WTC11 (cell line): ENCODE results near the gene SEPTIN3.

Experiments used
- FOXP1 ChIP-seq: sonication (generic); formaldehyde crosslinking; IDR thresholded peaks from 2 replicates; pipeline ENCODE4 v1.8.0; 2022; ENCODE audit warnings: missing genetic modification reagents, mild to moderate bottlenecking, moderate library complexity, borderline replicate concordance
- JUN ChIP-seq: sonication (generic); formaldehyde crosslinking; IDR thresholded peaks from 2 replicates; pipeline ENCODE4 v1.8.0; 2023; ENCODE audit warnings: mild to moderate bottlenecking, missing genetic modification reagents
- NFYB ChIP-seq: sonication (generic); formaldehyde crosslinking; conservative IDR thresholded peaks from 2 replicates; pipeline ENCODE4 v1.8.0; 2022; ENCODE audit warnings: low read depth, missing genetic modification reagents
- SMAD3 ChIP-seq: sonication (generic); formaldehyde crosslinking; IDR thresholded peaks from 2 replicates; pipeline ENCODE4 v1.8.0; 2022; ENCODE audit warnings: missing genetic modification reagents, mild to moderate bottlenecking, borderline replicate concordance
- TEAD1 ChIP-seq: sonication (generic); formaldehyde crosslinking; IDR thresholded peaks from 2 replicates; pipeline ENCODE4 v1.8.0; 2022; ENCODE audit warnings: mild to moderate bottlenecking, missing genetic modification reagents
- TF ChIP-seq, protein P1 (sequence below): fragments of 200-600 bp; IDR thresholded peaks from 2 replicates; pipeline ENCODE4 v1.8.0; 2022; ENCODE audit warnings: antibody characterized with exemption

DNA sequence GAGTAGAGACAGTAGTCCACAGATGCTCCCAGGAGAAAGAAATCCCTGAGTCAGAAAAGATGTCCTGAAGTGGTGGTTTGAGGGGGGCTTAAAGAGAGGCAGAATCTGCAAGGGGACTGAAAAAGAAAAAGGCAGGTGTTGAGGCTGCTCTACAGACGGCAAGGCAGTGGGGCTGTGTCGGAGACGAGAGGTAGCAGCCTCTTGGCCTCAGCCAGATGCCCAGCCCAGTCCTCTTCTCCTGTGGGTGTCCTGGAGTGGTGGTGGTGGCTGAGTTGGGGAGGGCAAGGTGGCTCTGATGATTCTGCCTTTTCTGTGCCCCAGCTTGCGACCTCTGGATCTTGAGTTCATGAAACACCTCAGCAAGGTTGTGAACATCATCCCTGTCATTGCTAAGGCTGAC lies 20.0 kb downstream of the SEPTIN3 start:
- TF ChIP-seq, protein P1, sequence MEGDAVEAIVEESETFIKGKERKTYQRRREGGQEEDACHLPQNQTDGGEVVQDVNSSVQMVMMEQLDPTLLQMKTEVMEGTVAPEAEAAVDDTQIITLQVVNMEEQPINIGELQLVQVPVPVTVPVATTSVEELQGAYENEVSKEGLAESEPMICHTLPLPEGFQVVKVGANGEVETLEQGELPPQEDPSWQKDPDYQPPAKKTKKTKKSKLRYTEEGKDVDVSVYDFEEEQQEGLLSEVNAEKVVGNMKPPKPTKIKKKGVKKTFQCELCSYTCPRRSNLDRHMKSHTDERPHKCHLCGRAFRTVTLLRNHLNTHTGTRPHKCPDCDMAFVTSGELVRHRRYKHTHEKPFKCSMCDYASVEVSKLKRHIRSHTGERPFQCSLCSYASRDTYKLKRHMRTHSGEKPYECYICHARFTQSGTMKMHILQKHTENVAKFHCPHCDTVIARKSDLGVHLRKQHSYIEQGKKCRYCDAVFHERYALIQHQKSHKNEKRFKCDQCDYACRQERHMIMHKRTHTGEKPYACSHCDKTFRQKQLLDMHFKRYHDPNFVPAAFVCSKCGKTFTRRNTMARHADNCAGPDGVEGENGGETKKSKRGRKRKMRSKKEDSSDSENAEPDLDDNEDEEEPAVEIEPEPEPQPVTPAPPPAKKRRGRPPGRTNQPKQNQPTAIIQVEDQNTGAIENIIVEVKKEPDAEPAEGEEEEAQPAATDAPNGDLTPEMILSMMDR: no peak
- no peak for TF ChIP-seq NFYB (CRISPR knock-in tag)
- TF ChIP-seq SMAD3 (CRISPR knock-in tag): no peak
- TF ChIP-seq FOXP1 (CRISPR knock-in tag): no peak
- no peak for TF ChIP-seq TEAD1 (CRISPR knock-in tag)
- no peak for TF ChIP-seq JUN (CRISPR knock-in tag)
